Muscle layer of duodenum (tissue), 2 donors: ENCODE data around the gene MAB21L4.

Source experiments
- H3K27ac ChIP-seq: one replicate; pipeline ENCODE4 v1.7.0; 2013; ENCODE audit warnings: mild to moderate bottlenecking, low read length
- H3K27me3 ChIP-seq: one replicate; pipeline ENCODE4 v1.7.0; 2013; ENCODE audit warnings: low read depth, mild to moderate bottlenecking, control low read depth, low read length
- H3K36me3 ChIP-seq, 2 donors: one replicate each; pipeline ENCODE4 v1.7.0; 2013; ENCODE audit warnings: low read length in 2 of 2, control low read depth in 1 of 2, mild to moderate bottlenecking in 1 of 2; ENCODE audit not compliant: insufficient read depth in 2 of 2, control insufficient read depth in 1 of 2
- H3K4me1 ChIP-seq, 2 donors: one replicate each; pipeline ENCODE4 v1.7.0; 2013; ENCODE audit warnings: low read length in 2 of 2, mild to moderate bottlenecking in 2 of 2, control low read depth in 1 of 2, moderate library complexity in 1 of 2; ENCODE audit not compliant: insufficient read depth in 2 of 2, control insufficient read depth in 1 of 2
- H3K4me3 ChIP-seq, 2 donors: one replicate each; pipeline ENCODE4 v1.7.0; 2013; ENCODE audit warnings: low read length in 2 of 2, low read depth in 1 of 2, mild to moderate bottlenecking in 1 of 2
- H3K9me3 ChIP-seq, 2 donors: one replicate each; pipeline ENCODE4 v1.7.0; 2013; ENCODE audit warnings: low read length in 2 of 2, control low read depth in 1 of 2, mild to moderate bottlenecking in 1 of 2; ENCODE audit not compliant: control insufficient read depth in 1 of 2
- donor health status: healthy.

MAB21L4 gene

DNA sequence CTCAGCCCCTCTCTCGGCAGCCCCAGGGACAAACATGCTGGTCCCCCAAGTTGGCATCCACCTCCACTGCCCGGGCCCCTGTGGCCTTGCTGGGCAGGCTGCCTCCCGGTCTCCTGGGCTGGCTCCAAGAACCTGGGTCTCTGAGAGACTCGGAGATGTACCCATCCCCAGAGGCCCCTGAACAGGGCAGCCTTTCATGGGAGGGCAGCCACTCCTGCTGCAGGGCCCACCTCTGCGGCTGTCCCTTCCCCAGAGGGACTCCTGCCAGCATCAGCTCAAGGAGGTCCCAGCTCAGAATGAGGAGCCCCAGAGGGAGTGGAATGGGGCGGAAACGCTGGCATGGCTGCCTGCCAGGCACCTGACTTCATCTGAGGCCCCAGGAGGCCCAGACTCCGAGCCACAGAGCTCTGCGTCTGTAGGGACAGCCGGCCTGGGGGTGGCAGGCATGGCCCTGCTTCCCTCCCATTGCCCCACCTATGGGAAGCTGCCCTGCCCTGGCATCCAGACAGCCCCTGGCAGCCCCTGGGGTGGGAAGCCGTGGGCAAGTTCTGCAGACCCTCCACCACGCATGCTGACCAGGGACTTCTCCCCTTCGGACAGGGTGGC, 9.3 kb upstream of the MAB21L4 start:
- Histone ChIP-seq H3K4me3 (no peak overlapping the region), H3K27me3 (no peaks in the 10 kb centered on the region), H3K4me1 (no peaks in the 10 kb centered on the region), H3K36me3 (no peaks in the 10 kb centered on the region), H3K27ac (no peak overlapping the region), H3K9me3 (no peaks in the 10 kb centered on the region)

GRCh38 chr2:240904216-240905175, 8.5 kb upstream of the MAB21L4 start:
- Histone ChIP-seq H3K4me1 (no peaks in the 10 kb centered on the region), H3K27ac (no peak overlapping the region), H3K36me3 (no peaks in the 10 kb centered on the region), H3K9me3 (no peaks in the 10 kb centered on the region), H3K27me3 (no peaks in the 10 kb centered on the region), H3K4me3 (no peak overlapping the region)

- H3K36me3 ChIP-seq = no peaks in the 10 kb centered on the region
- no peaks in the 10 kb centered on the region for H3K27me3 ChIP-seq
- H3K4me1 ChIP-seq = no peaks in the 10 kb centered on the region
- H3K9me3 ChIP-seq = no peaks in the 10 kb centered on the region
- no peak overlapping the region for H3K4me3 ChIP-seq
- no peak overlapping the region for H3K27ac ChIP-seq
Observed at GRCh38 chr2:240903191-240904060, 7.5 kb upstream of the MAB21L4 start.

- H3K27ac ChIP-seq = no peak overlapping the region
- no peaks in the 10 kb centered on the region for H3K36me3 ChIP-seq
- H3K4me3 ChIP-seq = no peak overlapping the region
- H3K4me1 ChIP-seq = no peaks in the 10 kb centered on the region
- H3K27me3 ChIP-seq = no peaks in the 10 kb centered on the region
- H3K9me3 ChIP-seq = no peaks in the 10 kb centered on the region
Observed at GRCh38 chr2:240902615-240903041, 6.7 kb upstream of the MAB21L4 start.

- H3K4me1 ChIP-seq = no peaks in the 10 kb centered on the region
- H3K36me3 ChIP-seq = no peaks in the 10 kb centered on the region
- no peaks in the 10 kb centered on the region for H3K9me3 ChIP-seq
- no peak overlapping the region for H3K4me3 ChIP-seq
- H3K27ac ChIP-seq = no peak overlapping the region
- no peaks in the 10 kb centered on the region for H3K27me3 ChIP-seq
Observed at GRCh38 chr2:240901986-240902614, 6.1 kb upstream of the MAB21L4 start.

DNA sequence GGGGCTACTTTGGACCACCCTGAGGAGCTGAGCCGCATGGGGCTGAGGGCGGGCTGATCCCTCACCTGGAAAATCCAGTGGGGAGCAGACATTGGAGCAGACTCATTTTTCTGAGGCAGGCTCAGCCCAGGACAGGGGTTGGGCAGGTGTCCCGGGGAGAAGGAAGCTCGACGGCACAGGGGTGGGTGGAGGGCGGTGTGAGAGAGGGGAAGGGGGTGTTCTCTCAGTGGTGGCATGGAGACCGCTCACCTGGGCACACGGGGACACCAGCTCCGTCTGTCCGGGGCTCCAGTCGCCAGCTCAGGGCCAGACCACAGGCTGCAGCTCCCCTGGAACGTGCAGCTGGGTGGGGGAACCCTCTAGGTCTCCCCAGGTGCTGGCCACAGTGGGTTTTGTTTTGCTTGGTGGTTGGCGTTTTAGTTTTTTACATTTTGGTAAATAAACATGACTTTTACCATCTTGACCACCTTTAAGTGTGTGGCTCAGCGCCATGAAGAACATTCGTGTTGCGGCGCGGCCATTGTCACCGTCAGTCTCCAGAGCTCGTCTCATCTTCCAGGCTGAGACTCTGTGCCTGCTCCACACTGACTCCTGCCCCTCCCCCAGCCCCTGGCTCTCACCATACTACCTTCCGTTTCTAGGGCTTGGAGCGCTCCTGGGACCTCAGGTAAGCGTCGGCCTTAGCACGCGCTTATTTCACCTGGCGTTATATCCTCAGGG, 4.3 kb upstream of the MAB21L4 start:
- no peaks in the 10 kb centered on the region for H3K36me3 ChIP-seq
- H3K4me3 ChIP-seq = no peak overlapping the region
- no peak overlapping the region for H3K27ac ChIP-seq
- no peaks in the 10 kb centered on the region for H3K27me3 ChIP-seq
- H3K9me3 ChIP-seq = no peaks in the 10 kb centered on the region
- H3K4me1 ChIP-seq = no peaks in the 10 kb centered on the region

DNA sequence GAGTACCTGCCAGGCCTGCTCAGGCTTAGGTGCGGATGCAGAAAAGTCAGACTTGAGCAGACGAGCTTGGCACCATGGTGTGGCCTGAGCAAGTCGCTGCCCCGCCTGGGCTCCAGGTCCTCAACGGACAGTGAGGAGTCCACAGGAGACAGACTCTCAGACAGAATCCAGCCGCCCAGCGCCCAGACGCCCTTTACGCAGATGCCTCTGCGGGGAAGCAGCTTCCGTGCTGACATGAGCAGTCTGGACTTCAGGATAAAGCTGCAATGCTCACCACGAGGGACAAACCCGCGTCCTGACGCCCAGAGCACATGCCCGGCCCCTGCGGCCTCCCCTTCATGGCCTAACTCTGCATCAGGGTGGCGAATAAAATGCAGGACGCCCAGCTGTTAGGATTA, 3.5 kb upstream of the MAB21L4 start:
- Histone ChIP-seq H3K27ac (no peak overlapping the region), H3K4me3 (no peak overlapping the region), H3K27me3 (no peaks in the 10 kb centered on the region), H3K4me1 (no peaks in the 10 kb centered on the region), H3K9me3 (no peaks in the 10 kb centered on the region), H3K36me3 (no peaks in the 10 kb centered on the region)

GRCh38 chr2:240898731-240899467, 2.9 kb upstream of the MAB21L4 start:
- Histone ChIP-seq H3K9me3 (no peaks in the 10 kb centered on the region), H3K4me3 (no peak overlapping the region), H3K27me3 (no peaks in the 10 kb centered on the region), H3K4me1 (no peaks in the 10 kb centered on the region), H3K27ac (no peak overlapping the region), H3K36me3 (no peaks in the 10 kb centered on the region)

- Histone ChIP-seq H3K27me3 (no peaks in the 10 kb centered on the region), H3K27ac (no peak overlapping the region), H3K36me3 (no peaks in the 10 kb centered on the region), H3K4me1 (no peaks in the 10 kb centered on the region), H3K9me3 (no peaks in the 10 kb centered on the region), H3K4me3 (no peak overlapping the region)
Observed at GRCh38 chr2:240898108-240898730, 2.3 kb upstream of the MAB21L4 start.
